Measurements from ENCODE around the gene ULK4. TPM values are rescaled to one million over a fixed set of nuclear protein-coding genes. Genes with fewer than 3 reads are reported as not detected.

Gene ULK4
- total and polyA plus RNA-seq, 2 of the 4 experiments (the other 2 are of a cell fraction): 2.7 to 5.0 TPM

- H2BK20ac ChIP-seq (ENCODE audit: low read depth, low read length): no peak overlapping the region
- no peak overlapping the region for H2BK5ac ChIP-seq (ENCODE audit: low read depth, low read length, poor library complexity, severe bottlenecking)
- H2BK120ac ChIP-seq (ENCODE audit: low read depth, low read length): no peak overlapping the region
- ChIA-PET CTCF (no interaction called here), POLR2A (ENCODE audit: unreplicated experiment) (no interaction called here)
- in situ Hi-C loops (cut with MboI; ENCODE audit: low sequenced_read_pairs) (loop anchor here (25.0 kb wide), 1 partner anchor 482 kb away; no protein-coding TSS in a partner anchor), dilution Hi-C loops (cut with HindIII; ENCODE audit: low sequenced_read_pairs, unreplicated experiment) (no loop called here), intact Hi-C loops (cut with micrococcal nuclease) (loop anchor here (2.0 kb wide), 1 partner anchor 879 kb away; no protein-coding TSS in a partner anchor)
- no peak overlapping the region for H2AK9ac ChIP-seq (replicated peaks; ENCODE audit: low read depth, low read length, poor library complexity)
- no peak overlapping the region for H3K14ac ChIP-seq (replicated peaks; ENCODE audit: low read depth, low read length)
- peaks cover 9% of the 10 kb centered on the region for H3K4me1 ChIP-seq (ENCODE audit: control insufficient read depth, insufficient read depth, low read length)
- peaks cover 0 to 41% of the 10 kb centered on the region in 2 experiments; a peak in 2 of 4 replicates for H3K79me1 ChIP-seq (ENCODE audit: low read depth in 1 of 2, low read length in 2 of 2)
- H3K4ac ChIP-seq (ENCODE audit: low read depth, low read length): no peak overlapping the region
- peaks cover 2% of the 10 kb centered on the region; the same call in 1 of the 2 replicates for H3K9me1 ChIP-seq (ENCODE audit: insufficient read depth, low read length)
- ATAC-seq (ENCODE audit: low read depth) (no peak), DNase-seq (no peak)
- H3K4me2 ChIP-seq (ENCODE audit: low read depth, low read length): no peak overlapping the region
- H3K9ac ChIP-seq (ENCODE audit: low read depth, low read length): no peak overlapping the region
- H4K20me1 ChIP-seq (ENCODE audit: insufficient read depth, low read length): peaks cover 96% of the 10 kb centered on the region
- no peak overlapping the region for H3K23ac ChIP-seq (ENCODE audit: low read depth, low read length)
- H3K9me3 ChIP-seq (ENCODE audit: control insufficient read depth, insufficient read depth, low read length): no peaks in the 10 kb centered on the region
- no peak overlapping the region for H3K18ac ChIP-seq (ENCODE audit: low read depth, low read length)
- H2BK15ac ChIP-seq (ENCODE audit: low read depth, low read length): no peak overlapping the region
- no peak overlapping the region for H3K4me3 ChIP-seq (ENCODE audit: insufficient read depth, low read depth, low read length)
- no TSS peak for BruUV-seq (replicated peaks)
- WGBS, 2 experiments (ENCODE audit: extremely low coverage in 2 of 2, insufficient read length in 1 of 2): 100% methylated on average over 3 of the region's 9 CpGs; no CpG with 5 or more reads in 1 of the 2 experiments
- peak; percentile 52; the same call in 1 of the 2 replicates for TF ChIP-seq MAFK (IDR thresholded peaks at IDR 0.05; ENCODE audit: low read depth, low read length)
- no peak for TF ChIP-seq MXI1 (IDR thresholded peaks at IDR 0.05; ENCODE audit: borderline replicate concordance, low read depth, low read length)
- H3K27me3 ChIP-seq (ENCODE audit: control insufficient read depth, insufficient read depth, low read length): no peaks in the 10 kb centered on the region
- no peak overlapping the region for H2AK5ac ChIP-seq (ENCODE audit: low read depth, low read length)
- no peak overlapping the region for H3K27ac ChIP-seq (ENCODE audit: insufficient read depth, low read length)
- H3K36me3 ChIP-seq (ENCODE audit: control insufficient read depth, insufficient read depth, low read length): no peaks in the 10 kb centered on the region
- H4K5ac ChIP-seq (ENCODE audit: low read depth, low read length): no peak overlapping the region
- H4K91ac ChIP-seq (ENCODE audit: insufficient read depth, low read depth, low read length): no peak overlapping the region
- H3K56ac ChIP-seq (ENCODE audit: extremely low read depth, insufficient read depth, low read length): no peak overlapping the region
- no peak overlapping the region for H2AFZ ChIP-seq (replicated peaks; ENCODE audit: low read length, poor library complexity)
- no peak overlapping the region for H4K8ac ChIP-seq (ENCODE audit: low read depth in 2 of 2, low read length in 2 of 2)
These were observed 756.3 kb downstream of the ULK4 start for GRCh38 chr3:41205591-41205990.
